ENCODE data around the gene ABHD11.
A peak's percentile ranks its signal among the peaks of the same experiment; 100 is the strongest.
"Not testable (repeated sequence)": the region's sequence is repeated elsewhere in the genome, so short reads cannot be mapped to it uniquely, and the experiment has no call there.

Gene ABHD11

DNA sequence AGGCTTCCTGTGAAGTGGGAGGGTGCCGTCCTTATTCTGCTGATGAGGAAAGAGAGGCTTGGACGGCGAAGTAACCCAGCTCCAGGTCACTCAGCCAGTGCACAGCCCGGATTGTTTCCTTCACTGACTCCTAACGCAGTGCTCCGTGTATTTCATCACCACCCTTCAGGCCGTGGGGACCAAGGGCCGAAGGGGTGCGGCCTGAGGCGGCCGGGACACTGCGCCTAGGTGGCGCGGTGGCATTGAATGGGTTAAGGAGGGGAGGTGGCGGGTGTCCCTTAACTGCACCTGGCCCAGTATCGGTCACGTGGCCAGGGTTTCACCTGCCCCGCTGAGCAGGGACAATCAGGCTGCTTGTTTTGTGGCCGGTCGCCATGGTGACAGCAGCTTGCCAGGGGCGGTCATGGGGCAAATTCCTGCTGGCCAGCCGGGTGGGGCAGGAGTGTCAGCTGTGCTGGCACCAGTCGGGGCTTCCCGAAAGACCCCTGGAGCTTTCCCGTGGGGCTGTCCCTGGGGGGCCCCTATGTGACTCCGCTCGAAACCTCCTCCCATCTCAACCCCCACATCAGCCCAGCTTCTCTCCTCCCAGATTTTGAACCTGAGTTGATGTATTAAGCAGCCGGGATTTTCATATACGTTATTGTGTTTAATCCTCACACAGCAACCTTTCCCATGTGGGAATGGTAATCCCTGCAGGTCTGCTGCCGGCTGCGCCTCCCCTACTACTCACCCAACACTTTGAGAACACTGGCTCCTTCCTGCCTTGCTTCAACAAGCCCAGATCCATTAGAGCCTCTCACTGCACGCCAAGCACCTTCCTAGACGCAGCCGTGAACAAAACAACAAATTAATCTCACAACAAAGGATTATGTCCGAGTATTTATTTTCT lies 4.4 kb upstream of the ABHD11 start:
- DNase-seq = no peak

DNA sequence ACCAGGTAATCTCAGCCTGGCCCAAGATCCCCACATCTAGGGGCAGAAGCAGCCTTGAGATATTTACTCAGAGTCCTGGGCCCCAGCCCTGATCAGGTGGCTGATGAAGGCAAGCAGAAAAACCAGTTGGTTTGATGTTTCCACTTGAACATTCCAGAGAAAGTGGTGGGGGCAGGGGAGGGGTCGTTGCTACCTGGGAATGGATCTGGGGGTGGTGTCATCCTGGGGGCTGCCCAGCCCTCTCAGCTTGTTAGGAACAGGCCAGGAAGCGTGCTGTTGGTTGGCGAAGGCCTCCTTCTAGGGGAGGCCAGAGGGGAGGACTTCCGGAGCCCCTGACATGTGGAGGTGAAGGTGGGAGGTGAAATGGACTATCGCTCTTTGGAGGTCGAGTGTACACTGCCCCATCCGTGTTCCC lies 3.7 kb upstream of the ABHD11 start:
- no peak for DNase-seq

DNA sequence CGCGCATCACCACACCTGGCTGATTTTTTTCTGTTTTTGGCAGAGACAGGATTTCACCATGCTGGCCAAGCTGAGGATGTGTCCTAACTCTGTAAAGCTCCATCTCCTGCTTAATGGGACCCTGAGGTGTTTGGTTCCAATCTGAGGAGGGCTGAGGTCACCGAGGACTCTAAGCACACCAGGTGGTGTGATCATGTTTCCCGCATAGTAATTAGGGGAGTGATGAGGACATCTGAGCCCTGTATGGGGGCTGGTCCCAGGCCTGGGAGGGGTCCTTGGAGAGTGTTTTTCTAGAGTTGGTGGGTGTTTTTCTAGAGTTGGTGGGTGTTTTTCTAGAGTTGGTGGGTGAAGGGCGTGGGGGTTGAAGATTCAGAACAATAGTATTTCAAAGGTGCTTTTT lies 3.0 kb upstream of the ABHD11 start:
- DNase-seq = no peak

DNA sequence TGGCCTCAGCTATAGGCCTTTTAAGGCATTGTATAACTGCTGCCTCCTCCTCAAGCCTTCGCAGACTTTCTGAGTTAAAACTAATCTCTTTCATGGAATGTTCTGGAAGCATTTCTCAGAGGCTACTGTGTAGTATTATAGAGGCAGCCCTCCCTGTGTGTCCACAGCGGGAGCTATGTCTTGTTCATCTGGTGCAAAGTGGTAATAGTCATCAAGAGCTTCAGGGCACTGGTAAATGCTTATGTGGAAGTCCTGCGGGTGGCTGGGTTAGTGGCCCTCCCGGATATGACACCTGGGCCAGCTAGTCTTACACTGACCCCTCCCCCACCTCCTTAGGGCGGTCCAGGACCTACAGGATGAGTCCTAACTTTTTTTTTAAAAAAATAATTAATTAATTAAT lies 2.2 kb upstream of the ABHD11 start:
- DNase-seq = no peak

DNA sequence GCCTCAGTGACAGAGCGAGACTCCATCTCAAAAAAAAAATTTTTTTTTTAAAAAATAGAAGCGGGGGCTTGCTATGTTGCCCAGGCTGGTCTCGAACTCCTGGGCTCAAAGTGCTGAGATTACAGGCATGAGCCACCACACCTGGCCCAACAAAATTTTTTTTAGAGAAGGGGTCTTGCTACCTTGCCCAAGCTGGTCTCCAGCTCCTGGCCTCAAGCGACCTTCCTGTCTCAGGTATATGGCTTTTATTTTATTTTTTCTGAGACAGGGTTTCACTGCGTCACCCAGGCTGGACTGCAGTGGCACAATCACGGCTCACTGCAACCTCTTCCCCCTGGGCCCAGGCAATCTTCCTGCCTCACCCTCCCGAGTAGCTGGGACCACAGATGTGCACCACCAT lies 1.6 kb upstream of the ABHD11 start:
- DNase-seq = no peak

DNA sequence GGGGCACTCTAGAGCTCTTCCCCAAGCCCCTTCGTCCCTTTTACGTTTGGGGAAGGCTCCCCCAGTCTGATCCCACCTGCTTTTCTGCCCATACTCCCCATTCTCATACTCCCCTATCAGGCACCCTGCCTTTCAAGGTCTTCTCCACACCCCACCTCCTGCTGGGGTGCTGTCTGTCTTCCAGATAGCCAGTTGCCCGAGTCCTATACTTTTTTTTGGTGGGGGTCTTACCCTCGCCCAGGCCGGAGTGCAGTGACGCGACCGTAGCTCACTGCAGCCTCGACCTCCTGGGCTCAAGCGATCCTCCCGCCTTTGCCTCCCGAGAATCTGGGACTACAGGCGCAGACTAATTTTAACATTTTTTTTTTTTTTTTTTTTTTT lies 775 bp upstream of the ABHD11 start:
- DNase-seq = no peak

DNA sequence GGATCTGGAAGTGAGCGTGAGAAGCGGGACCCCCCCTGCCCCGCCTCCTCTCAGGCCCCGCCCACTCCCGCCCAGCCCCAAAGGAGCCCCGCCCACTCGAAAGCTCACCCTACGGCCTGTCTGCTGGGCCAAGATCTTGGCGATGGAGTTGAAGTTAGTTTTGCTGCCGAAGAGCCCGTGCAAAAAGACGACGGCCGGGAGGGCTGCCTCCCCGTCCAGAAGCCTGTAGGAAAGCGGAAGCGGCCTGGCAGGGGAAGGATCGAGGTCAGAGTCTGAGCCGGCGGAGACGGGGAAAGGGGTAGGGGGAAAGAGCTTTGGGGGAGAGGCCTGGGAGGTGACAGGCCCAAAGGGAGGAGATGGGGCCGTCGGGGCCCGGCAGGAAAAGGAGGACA lies 386 bp downstream of the ABHD11 start:
- peak; percentile 85 for DNase-seq

DNA sequence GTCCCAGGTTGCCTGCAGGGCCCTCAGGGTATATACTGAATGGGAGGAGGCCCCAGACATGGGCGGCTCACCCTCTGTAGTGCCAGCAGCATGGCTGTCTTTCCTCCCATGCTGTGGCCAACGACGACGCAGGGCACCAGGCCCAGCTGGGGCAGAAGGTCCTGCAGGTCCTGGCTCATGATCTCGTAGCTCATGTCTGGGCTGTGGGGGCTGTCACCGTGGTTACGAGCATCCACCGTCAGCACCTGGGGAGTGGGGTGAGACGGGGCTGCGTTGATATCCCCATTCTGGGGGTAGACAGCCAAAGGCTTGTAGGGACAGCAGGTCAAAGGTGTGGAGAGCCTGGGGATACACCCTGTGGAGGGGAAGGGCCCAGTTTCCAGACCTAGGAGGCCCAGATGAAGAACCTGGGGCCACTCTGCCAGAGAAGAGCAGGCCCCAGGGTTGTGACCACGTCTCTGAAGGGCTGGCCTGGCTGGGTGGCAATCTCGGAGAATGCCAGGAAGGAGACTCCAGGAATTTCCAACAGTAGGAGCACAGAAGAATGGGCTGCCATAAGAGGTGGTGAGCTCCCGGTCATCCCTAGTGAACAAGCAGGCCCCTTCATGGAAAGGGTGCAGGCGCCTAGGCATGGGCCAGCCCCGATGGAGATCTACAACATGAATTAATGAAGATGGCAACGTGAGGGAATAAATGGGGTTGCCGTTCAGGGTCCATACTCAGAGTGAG lies 947 bp downstream of the ABHD11 start:
- no peak for DNase-seq

DNA sequence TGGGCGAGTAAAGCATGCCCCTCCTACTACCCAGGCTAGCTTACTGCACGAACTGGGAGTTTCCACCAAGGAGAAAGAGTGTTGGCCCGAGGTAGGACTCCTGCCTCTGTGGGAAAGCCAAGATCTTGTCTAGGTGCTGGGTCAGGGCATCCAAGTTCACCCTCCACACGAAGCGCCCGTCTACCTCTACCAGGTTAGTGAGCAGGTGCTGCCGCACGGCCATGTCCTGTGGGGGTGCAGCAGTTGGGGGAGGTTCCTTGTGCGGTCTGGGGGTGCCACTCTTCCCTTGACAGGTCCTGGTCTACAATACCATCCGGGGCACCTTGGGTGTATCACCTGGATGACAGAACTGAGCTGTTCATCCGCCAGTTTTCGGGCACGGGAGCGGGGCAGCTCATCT lies 1.7 kb downstream of the ABHD11 start:
- no peak for DNase-seq

DNA sequence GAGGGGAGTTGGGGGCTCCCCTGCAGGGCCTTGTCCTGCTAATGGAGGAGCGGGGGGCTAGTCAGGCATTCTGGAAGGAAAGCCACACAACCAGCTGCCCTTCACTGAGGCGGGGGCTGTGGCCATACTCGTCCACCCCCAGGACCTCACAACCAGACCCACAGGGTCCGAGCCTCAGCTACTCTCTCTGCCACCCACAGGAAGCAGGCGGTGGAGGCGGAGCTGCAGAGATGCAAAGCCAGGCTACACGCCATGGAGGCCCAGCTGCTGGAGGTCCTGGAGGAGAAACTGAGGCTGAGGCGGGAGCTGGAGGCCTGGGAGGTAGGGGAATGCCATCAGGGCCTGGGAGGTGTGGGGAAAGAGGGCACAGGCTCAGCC lies 3.1 kb downstream of the ABHD11 start:
- DNase-seq = no peak

DNA sequence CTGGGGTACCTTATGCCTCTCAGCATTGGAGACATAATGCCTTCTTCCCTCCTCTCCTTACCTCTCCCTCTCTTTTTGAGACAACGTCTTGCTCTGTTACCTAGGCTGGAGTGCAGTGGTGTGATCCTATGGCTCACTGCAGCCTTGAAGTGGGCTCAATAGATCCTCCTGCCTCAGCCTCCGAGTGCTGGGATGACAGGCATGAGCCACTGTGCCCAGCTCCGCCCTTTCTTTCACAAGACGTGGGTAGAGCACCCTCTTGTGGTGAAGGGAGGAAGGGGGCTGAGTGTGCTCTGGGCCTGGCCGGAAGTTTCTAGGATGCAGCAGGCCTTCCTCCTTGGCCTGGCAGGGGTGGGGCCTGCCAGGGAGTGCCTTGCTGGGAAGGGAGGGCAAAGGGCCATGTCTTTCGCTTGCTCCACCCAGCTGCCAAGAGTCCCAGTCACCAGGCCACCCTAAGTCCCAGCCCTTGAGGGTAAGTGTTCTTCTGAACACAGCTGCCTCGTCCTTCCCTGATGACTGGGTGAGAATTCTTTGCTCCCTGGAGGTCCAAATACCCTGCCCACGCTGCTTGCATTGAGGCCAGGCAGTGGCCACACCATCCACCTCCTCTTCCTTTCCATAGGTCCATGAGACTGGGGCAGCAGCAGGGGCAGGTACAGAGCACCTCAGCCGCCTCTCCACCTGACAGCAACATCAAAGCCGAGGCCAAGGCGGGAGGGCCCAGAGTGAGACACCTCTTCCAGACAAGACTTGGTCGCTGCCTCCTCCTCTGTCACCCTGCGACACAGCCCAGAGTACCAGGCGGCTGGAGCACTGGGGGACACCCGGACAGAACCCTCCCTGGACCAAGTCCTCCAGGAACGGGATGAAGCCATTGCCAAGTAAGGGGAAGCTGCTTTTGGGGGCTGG lies 3.7 kb downstream of the ABHD11 start:
- DNase-seq = peak; percentile 90

DNA sequence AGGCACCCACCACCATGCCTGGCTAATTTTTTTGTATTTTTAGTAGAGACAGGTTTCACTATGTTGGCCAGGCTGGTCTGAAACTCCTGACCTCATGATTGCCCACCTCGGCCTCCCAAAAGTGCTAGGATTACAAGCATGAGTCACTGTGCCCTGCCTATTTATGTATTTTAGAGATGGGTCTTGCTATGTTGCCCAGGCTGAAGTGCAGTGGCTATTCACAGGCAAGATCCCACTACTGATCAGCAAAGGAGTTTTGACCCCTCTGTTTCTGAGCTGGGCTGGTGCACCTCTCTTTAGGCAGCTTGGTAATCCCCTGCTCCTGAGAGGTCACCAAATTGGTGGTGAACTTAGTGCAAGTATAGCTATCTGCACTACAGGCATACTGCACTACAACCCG lies 6.2 kb downstream of the ABHD11 start:
- DNase-seq = no peak

DNA sequence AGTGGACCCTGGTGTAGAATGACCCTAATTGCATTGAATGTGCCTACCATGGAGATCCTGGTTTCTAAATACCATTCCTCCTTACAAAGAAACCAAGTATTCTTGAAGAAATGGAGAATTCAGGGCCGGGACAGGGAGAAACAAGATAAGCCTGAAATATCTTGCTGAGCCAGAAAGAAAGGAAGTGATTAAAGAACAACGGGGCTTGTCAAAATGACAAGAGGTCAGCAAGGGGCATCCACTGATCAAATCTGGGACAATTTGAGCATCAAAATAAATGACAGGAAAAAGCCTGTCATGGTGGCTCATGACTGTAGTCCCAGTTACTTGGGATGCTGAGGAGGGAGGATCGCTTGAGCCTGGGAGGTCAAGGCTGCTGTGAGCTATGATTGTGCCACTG lies 8.1 kb downstream of the ABHD11 start:
- no peak for DNase-seq

DNA sequence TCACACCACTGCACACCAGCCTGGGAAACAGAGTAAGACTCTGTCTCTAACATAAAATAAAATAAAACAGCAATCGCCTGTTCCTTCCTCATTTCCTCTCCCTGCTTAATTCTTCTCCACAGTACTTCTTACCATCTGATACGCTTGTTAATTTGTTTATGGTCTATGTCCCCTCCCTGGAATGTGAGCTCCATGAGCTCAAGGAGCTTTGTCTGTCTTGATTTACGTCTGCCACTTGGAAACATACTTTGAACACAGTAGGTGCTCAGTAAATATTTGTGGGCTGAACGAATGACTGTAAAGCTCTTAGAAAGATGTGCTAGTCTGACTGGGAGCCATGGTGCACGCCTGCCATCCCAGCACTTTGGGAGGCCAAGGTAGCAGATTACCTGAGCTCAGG lies 10.1 kb downstream of the ABHD11 start:
- no peak for DNase-seq

DNA sequence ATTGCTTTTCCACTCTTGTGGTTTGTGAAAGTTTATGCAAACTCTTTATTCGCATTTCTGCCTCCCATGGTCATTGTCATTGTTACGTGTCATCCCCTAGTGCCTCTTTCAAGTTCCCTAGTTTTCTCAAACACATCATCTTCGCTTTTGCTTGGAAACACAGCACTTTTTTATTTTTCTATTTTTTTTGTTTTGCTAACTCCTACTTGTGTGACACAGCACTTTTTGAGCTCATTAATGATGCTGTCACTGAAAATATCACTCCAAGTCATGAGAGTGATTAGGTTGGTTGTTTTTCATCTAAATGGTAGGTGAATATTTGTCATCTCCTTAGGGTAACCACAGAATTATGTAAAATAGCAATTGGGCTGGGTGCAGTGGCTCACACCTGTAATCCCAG lies 10.7 kb downstream of the ABHD11 start:
- no peak for DNase-seq

DNA sequence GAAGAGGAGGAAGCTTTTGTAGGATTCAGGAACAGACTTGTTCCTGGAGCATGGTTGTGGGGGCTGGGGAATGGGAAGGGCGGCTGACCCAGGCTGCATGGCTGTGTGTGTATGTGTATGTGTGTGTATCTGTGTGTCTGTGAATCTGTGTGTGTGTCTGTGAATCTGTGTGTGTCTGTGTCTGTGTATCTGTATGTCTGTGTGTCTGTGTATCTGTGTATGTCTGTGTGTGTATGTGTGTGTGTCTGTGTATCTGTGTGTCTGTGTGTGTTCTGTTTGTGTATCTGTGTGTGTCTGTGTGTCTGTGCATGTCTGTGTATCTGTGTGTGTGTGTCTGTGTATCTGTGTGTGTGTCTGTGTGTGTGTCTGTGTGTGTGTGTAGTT lies 12.5 kb downstream of the ABHD11 start:
- no peak for DNase-seq

DNA sequence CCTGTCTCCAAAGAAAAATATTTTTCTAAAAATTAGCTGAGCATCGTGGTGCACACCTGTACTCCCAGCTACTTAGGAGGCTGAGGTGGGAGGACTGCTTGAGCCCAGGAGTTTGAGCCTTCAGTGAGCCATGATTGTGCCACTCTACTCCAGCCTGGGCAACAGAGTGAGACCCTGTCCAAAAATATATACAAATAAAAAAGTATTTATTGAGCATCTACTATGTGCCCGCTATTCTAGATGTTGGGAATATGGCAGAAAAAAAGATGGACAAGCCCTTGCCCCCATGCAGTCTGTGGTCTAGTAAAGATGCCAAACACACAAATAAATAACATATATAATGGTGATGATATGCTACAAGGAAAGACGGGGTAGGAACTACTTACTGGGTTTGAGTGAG lies 14.8 kb downstream of the ABHD11 start:
- DNase-seq = no peak

DNA sequence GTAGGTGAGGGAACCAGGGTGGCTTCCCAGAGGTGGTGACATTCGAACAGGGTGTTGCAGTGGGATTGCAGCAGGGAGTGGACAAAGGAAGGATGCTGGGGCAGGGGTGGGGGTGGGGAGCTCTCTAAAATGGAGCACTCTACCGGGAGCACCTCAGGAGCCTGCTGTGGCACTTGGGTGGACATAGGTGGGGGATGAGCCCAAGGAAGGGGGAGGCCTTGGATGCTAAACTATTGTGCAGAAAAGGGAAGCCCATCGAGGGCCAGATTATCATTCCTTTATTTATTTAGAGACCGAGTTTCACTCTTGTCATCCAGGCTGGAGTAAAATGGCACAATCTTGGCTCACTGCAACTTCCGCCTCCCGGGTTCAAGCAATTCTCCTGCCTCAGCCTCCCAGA lies 15.8 kb downstream of the ABHD11 start:
- no peak for DNase-seq

DNA sequence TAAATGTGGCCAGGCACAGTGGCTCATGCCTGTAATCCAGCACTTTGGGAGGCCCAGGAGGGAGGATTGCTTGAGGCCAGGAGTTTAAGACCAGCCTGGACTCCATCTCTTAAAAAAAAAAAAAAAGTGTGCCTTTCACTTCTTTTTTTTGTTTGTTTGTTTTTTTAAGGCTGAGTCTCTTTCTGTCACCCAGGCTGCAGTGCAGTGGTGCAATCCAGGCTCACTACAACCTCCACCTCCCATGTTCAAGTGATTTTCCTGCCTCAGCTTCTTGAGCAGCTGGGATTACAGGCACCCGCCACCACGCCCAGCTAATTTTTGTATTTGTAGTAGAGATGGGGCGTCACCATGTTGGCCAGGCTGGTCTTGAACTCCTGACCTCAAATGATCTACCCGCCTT lies 16.4 kb downstream of the ABHD11 start:
- not testable (repeated sequence) for DNase-seq

DNA sequence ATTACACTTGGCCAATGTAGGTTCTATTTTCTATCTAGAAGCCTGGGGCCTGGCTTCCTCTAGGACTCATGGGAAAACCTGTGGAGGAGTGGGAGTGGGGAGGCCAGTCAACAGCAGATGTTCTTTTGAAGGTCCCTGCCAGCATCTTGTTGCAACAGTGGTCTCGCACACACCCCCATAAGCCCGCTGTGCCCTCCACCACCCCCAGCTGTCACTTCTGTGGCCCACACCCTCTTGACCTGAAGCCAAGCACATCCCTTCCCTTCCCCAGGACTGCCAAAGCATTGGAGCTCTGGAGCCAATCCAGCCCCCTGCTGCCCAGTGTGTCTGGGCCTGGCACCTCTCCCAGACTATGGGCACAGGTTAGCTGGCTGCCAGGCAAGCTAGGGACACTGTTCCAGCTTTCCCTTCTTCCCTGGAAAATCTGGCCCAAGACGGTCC lies 17.2 kb downstream of the ABHD11 start:
- DNase-seq = no peak

DNA sequence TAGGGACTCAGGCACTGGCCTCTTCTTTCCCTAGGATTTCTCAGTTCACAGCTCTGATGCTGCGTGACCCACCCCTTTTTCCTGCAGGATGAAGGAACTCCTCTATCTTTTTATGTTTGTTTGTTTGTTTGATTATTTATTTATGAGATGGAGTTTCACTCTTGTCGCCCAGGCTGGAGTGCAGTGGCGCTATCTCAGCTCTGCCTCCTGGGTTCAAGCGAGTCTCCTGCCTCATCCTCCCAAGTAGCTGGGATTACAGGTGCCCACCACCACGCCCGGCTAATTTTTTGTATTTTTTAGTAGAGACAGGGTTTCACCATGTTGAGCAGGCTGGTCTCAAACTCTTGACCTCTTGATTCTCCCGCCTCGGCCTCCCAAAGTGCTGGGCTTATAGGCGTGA lies 18.2 kb downstream of the ABHD11 start:
- not testable (repeated sequence) for DNase-seq

DNA sequence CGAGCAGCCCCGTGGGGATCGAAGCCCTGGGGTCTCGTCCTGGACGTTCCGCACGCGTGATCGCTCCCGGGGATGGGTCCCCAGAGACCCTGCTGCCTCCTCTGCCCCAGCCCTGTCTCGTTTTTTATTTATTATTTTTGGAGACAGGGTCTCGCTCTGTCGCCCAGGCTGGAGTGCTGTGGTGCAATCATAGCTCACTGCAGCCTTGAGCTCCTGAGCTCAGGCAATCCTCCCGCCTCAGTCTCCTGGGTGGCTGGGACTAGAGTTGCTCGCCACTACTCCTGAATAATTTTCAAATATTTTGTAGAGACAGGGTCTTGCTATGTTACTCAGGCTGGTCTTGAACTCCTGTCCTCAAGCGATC lies 18.8 kb downstream of the ABHD11 start:
- no peak for DNase-seq

All from activated CD8-positive, alpha-beta memory T cell treated with anti-CD3 and anti-CD28 coated beads for 24 hours (primary cell).